GM12878 (cell line): ENCODE results near the gene REG1A. TPM values are rescaled to one million over a fixed set of nuclear protein-coding genes. Genes with fewer than 3 reads are reported as not detected.

Experiments
- ATAC-seq: fragments of 200-7000 bp; cut with Tn5 transposase; 3 replicates; pipeline ENCODE4 v1.9.1; 2020; ENCODE audit warnings: mild to moderate bottlenecking, moderate library complexity
- BruUV-seq: library from RNA; stranded (reverse); fragments of 400-500 nt; replicated peaks from 2 replicates; lab custom pipeline; 2021; lab: Mats Ljungman, UMichigan
- CTCF ChIA-PET: fragments of 300-600 bp; sonication (Branson Sonifier 250); formaldehyde crosslinking; extraction: SDS; loops from one replicate; lab custom pipeline; 2021; ENCODE audit warnings: inconsistent platforms; lab: Yijun Ruan, JAX
- POLR2A ChIA-PET: fragments of 350-600 bp; formaldehyde crosslinking; extraction: SDS; loops from one replicate; lab custom pipeline; 2021; ENCODE audit warnings: inconsistent platforms; lab: Charles Lee
- RAD21 ChIA-PET: fragments of 300-600 bp; sonication (Branson Sonifier 250); formaldehyde crosslinking; loops from one replicate; lab custom pipeline; 2023; ENCODE audit warnings: antibody characterized with exemption; ENCODE audit not compliant: unreplicated experiment; lab: Charles Lee
- SMC1A ChIA-PET: fragments of 300-600 bp; sonication (Branson Sonifier 250); formaldehyde crosslinking; loops from one replicate; lab custom pipeline; 2023; ENCODE audit not compliant: unreplicated experiment, uncharacterized antibody; lab: Charles Lee
- DNase-seq: peaks from one replicate; pipeline ENCODE4 v3.0.0-alpha.2; 2011; ENCODE audit warnings: low read depth, low spot score
- FAIRE-seq: peaks from 3 replicates; lab custom pipeline; 2011; peaks lifted over from hg19 to GRCh38; lab: Jason Lieb, UNC
- H2AFZ ChIP-seq: 2 replicates; pipeline ENCODE4 v1.6.0; 2011; ENCODE audit warnings: low read depth, low read length, control low read depth; ENCODE audit not compliant: control insufficient read depth
- H3K27ac ChIP-seq: 2 replicates; pipeline ENCODE4 v1.5.1; 2011; ENCODE audit warnings: control low read depth; ENCODE audit not compliant: control insufficient read depth, insufficient read depth
- H3K27me3 ChIP-seq, 2 experiments: replicated peaks in 1 of 2; 2 replicates each; pipeline versions ENCODE4 v1.6.0 to v1.6.1; 2011; ENCODE audit warnings: low read length in 1 of 2; ENCODE audit not compliant: control insufficient read depth in 2 of 2, insufficient read depth in 2 of 2
- H3K36me3 ChIP-seq, 2 experiments: 2 replicates each; pipeline ENCODE4 v1.5.1; 2011; ENCODE audit warnings: low read length in 1 of 2; ENCODE audit not compliant: control insufficient read depth in 2 of 2, insufficient read depth in 2 of 2
- H3K4me1 ChIP-seq: 2 replicates; pipeline ENCODE4 v1.6.1; 2011; ENCODE audit warnings: mild to moderate bottlenecking, low read length, moderate library complexity, mixed read lengths; ENCODE audit not compliant: control insufficient read depth, insufficient read depth
- H3K4me2 ChIP-seq: 2 replicates; pipeline ENCODE4 v1.6.0; 2011; ENCODE audit warnings: control low read depth; ENCODE audit not compliant: control insufficient read depth, insufficient read depth
- H3K4me3 ChIP-seq: fragments of 200-600 bp; sonication (generic); 2 replicates; pipeline ENCODE4 v1.5.1; 2016
- H3K79me2 ChIP-seq: 2 replicates; pipeline ENCODE4 v1.6.0; 2011; ENCODE audit warnings: low read length; ENCODE audit not compliant: control insufficient read depth, insufficient read depth
- H3K9ac ChIP-seq: 2 replicates; pipeline ENCODE4 v1.8.0; 2011; ENCODE audit warnings: low read length, control low read depth, mixed read lengths; ENCODE audit not compliant: control insufficient read depth, insufficient read depth
- H3K9me3 ChIP-seq: replicated peaks from 3 replicates; pipeline ENCODE4 v1.5.1; 2011; ENCODE audit warnings: mild to moderate bottlenecking, low read length; ENCODE audit not compliant: control insufficient read depth, insufficient read depth
- H4K20me1 ChIP-seq: 2 replicates; pipeline ENCODE4 v1.6.0; 2011; ENCODE audit not compliant: control insufficient read depth, insufficient read depth
- MYC ChIP-seq: IDR thresholded peaks from 2 replicates; pipeline ENCODE4 v1.6.1; 2011; ENCODE audit warnings: mild to moderate bottlenecking, low read length, moderate library complexity, inconsistent platforms; ENCODE audit not compliant: insufficient read depth, insufficient replicate concordance, insufficient read length, severe bottlenecking
- POLR2AphosphoS2 ChIP-seq: IDR thresholded peaks from 2 replicates; pipeline ENCODE4 v1.6.1; 2011; ENCODE audit warnings: low read depth, mild to moderate bottlenecking, low read length, improper control_type of control experiment, moderate library complexity
- RFX5 ChIP-seq: IDR thresholded peaks from 2 replicates; pipeline ENCODE4 v1.6.1; 2011; ENCODE audit warnings: low read depth, low read length, improper control_type of control experiment
- YBX1 ChIP-seq: fragments of 450-650 bp; IDR thresholded peaks from 2 replicates; pipeline ENCODE4 v1.6.1; 2016; ENCODE audit warnings: antibody characterized with exemption
- WGBS: methylation state at CpG from one replicate; pipeline ENCODE4 v1.1.6; 2016; ENCODE audit warnings: low lambda C conversion rate; ENCODE audit not compliant: insufficient replicate concordance, insufficient coverage; ENCODE audit errors: missing lambda C conversion rate; 5-methylcytosine and 5-hydroxymethylcytosine counted together
- in situ Hi-C: fragments of 300-500 bp; cut with MboI; formaldehyde crosslinking; loops from 9 replicates; pipeline ENCODE4 v1.14.3; 2018; ENCODE audit warnings: mixed read lengths
- intact Hi-C: fragments of 100-400 bp; cut with micrococcal nuclease; formaldehyde crosslinking; loops from one replicate; pipeline ENCODE4 v1.14.2; 2022; ENCODE audit not compliant: unreplicated experiment
- polyA plus RNA-seq, 11 experiments: library from polyadenylated mRNA; depleted of rRNA in 4 of 11; unstranded in 6 of 11; stranded (reverse) in 5 of 11; fragments of >200 nt; fragmentation: Nextera tagmentation in 4 of 11; fragmentation: Illumina TruSeq in 1 of 11; extraction: Ambion mirVana in 4 of 11; extraction: Trizol in 1 of 11; gene quantifications; 1 replicate in 1 of 11; 2 replicates in 10 of 11; pipeline versions ENCODE4 v1.2.1 to v1.2.3, GENCODE V29; 2011 to 2016; ENCODE audit warnings: inconsistent platforms in 2 of 11, missing spikeins in 2 of 11, low read depth in 1 of 11
- total RNA-seq, 4 experiments: library from RNA; depleted of rRNA in 3 of 4; stranded (reverse); fragments of >200 nt in 3 of 4; fragmentation: Illumina TruSeq in 1 of 4; extraction: Trizol in 1 of 4; gene quantifications; 2 replicates each; pipeline versions ENCODE4 v1.2.1 to v1.2.3, GENCODE V29; 2013 to 2021
- TF ChIP-seq, protein P1 (sequence below): fragments of 450-650 bp; IDR thresholded peaks from 2 replicates; pipeline ENCODE4 v1.6.1; 2018; ENCODE audit warnings: borderline replicate concordance, mild to moderate bottlenecking; ENCODE audit not compliant: partially characterized antibody
- TF ChIP-seq, protein P2 (sequence below): IDR thresholded peaks from 2 replicates; pipeline ENCODE4 v1.6.1; 2011; ENCODE audit warnings: low read depth, low read length, improper control_type of control experiment, borderline replicate concordance
- TF ChIP-seq, protein P3 (sequence below): fragments of 450-650 bp; IDR thresholded peaks from 2 replicates; pipeline ENCODE4 v1.6.1; 2017; ENCODE audit warnings: mild to moderate bottlenecking, moderate library complexity
- TF ChIP-seq, protein P4 (sequence below): IDR thresholded peaks from 2 replicates; pipeline ENCODE4 v1.6.1; 2011; ENCODE audit warnings: low read depth, mild to moderate bottlenecking, low read length, moderate library complexity, borderline replicate concordance; ENCODE audit errors: extremely low read depth
- TF ChIP-seq, protein P5 (sequence below): IDR thresholded peaks from 2 replicates; pipeline ENCODE4 v1.6.1; 2012; ENCODE audit warnings: improper control_type of control experiment, low read depth, low read length; ENCODE audit not compliant: insufficient replicate concordance

The REG1A gene
- total and polyA plus RNA-seq, 10 of the 15 experiments (the other 5 are each of a cell fraction or from before 2014, with no cell fraction given): 4.5 TPM; not detected in 9

DNA sequence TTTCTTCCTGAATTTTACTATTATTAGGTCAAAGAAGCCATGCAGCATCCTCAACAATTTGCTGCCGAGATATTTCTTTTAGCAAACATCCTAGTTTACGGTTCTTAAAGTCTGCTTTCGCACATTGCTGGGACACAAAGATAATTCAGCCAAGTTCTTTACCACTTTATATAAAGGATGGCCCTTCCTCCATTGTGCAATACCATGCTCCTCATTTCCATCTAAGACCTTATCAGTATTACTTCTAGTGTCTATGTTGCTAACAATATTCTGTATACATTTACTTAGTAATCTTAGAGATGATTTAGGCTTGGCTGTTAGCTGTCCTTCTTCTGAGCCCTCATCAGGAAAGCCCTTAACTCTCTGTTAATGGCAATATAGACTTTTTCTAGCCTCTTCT lies 8.0 kb upstream of the REG1A start:
- Histone ChIP-seq H3K4me2 (no peak overlapping the region), H3K4me3 (no peak overlapping the region), H2AFZ (no peak overlapping the region), H3K9ac (no peak overlapping the region), H3K36me3 (no peaks in the 10 kb centered on the region), H3K79me2 (no peaks in the 10 kb centered on the region), H4K20me1 (no peaks in the 10 kb centered on the region), H3K4me1 (no peaks in the 10 kb centered on the region), H3K9me3 (no peaks in the 10 kb centered on the region), H3K27me3 (no peaks in the 10 kb centered on the region), H3K27ac (no peak overlapping the region)
- POLR2A ChIA-PET: no interaction called here
- no TSS peak for BruUV-seq
- 48% methylated on average over 3 of the region's 3 CpGs for WGBS
- in situ Hi-C loops: no loop called here
- SMC1A ChIA-PET: no interaction called here
- CTCF ChIA-PET: interaction anchor here (0.7 kb wide), 1 partner anchor 32 kb away, joined by 3 read pairs; no protein-coding TSS in a partner anchor
- FAIRE-seq (no peak), DNase-seq (no peak), ATAC-seq (no peak)
- intact Hi-C loops: no loop called here
- RAD21 ChIA-PET: no interaction called here
- TF ChIP-seq MYC (no peak), POLR2AphosphoS2 (no peak), YBX1 (no peak), RFX5 (no peak)
- TF ChIP-seq, protein P1, sequence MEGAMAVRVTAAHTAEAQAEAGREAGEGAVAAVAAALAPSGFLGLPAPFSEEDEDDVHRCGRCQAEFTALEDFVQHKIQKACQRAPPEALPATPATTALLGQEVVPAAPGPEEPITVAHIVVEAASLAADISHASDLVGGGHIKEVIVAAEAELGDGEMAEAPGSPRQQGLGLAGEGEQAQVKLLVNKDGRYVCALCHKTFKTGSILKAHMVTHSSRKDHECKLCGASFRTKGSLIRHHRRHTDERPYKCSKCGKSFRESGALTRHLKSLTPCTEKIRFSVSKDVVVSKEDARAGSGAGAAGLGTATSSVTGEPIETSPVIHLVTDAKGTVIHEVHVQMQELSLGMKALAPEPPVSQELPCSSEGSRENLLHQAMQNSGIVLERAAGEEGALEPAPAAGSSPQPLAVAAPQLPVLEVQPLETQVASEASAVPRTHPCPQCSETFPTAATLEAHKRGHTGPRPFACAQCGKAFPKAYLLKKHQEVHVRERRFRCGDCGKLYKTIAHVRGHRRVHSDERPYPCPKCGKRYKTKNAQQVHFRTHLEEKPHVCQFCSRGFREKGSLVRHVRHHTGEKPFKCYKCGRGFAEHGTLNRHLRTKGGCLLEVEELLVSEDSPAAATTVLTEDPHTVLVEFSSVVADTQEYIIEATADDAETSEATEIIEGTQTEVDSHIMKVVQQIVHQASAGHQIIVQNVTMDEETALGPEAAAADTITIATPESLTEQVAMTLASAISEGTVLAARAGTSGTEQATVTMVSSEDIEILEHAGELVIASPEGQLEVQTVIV: no peak
- TF ChIP-seq, protein P2, sequence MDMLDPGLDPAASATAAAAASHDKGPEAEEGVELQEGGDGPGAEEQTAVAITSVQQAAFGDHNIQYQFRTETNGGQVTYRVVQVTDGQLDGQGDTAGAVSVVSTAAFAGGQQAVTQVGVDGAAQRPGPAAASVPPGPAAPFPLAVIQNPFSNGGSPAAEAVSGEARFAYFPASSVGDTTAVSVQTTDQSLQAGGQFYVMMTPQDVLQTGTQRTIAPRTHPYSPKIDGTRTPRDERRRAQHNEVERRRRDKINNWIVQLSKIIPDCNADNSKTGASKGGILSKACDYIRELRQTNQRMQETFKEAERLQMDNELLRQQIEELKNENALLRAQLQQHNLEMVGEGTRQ: no peak
- TF ChIP-seq, protein P3, sequence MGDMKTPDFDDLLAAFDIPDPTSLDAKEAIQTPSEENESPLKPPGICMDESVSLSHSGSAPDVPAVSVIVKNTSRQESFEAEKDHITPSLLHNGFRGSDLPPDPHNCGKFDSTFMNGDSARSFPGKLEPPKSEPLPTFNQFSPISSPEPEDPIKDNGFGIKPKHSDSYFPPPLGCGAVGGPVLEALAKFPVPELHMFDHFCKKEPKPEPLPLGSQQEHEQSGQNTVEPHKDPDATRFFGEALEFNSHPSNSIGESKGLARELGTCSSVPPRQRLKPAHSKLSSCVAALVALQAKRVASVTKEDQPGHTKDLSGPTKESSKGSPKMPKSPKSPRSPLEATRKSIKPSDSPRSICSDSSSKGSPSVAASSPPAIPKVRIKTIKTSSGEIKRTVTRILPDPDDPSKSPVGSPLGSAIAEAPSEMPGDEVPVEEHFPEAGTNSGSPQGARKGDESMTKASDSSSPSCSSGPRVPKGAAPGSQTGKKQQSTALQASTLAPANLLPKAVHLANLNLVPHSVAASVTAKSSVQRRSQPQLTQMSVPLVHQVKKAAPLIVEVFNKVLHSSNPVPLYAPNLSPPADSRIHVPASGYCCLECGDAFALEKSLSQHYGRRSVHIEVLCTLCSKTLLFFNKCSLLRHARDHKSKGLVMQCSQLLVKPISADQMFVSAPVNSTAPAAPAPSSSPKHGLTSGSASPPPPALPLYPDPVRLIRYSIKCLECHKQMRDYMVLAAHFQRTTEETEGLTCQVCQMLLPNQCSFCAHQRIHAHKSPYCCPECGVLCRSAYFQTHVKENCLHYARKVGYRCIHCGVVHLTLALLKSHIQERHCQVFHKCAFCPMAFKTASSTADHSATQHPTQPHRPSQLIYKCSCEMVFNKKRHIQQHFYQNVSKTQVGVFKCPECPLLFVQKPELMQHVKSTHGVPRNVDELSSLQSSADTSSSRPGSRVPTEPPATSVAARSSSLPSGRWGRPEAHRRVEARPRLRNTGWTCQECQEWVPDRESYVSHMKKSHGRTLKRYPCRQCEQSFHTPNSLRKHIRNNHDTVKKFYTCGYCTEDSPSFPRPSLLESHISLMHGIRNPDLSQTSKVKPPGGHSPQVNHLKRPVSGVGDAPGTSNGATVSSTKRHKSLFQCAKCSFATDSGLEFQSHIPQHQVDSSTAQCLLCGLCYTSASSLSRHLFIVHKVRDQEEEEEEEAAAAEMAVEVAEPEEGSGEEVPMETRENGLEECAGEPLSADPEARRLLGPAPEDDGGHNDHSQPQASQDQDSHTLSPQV: no peak
- TF ChIP-seq, protein P4, sequence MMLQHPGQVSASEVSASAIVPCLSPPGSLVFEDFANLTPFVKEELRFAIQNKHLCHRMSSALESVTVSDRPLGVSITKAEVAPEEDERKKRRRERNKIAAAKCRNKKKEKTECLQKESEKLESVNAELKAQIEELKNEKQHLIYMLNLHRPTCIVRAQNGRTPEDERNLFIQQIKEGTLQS: no peak
- TF ChIP-seq, protein P5, sequence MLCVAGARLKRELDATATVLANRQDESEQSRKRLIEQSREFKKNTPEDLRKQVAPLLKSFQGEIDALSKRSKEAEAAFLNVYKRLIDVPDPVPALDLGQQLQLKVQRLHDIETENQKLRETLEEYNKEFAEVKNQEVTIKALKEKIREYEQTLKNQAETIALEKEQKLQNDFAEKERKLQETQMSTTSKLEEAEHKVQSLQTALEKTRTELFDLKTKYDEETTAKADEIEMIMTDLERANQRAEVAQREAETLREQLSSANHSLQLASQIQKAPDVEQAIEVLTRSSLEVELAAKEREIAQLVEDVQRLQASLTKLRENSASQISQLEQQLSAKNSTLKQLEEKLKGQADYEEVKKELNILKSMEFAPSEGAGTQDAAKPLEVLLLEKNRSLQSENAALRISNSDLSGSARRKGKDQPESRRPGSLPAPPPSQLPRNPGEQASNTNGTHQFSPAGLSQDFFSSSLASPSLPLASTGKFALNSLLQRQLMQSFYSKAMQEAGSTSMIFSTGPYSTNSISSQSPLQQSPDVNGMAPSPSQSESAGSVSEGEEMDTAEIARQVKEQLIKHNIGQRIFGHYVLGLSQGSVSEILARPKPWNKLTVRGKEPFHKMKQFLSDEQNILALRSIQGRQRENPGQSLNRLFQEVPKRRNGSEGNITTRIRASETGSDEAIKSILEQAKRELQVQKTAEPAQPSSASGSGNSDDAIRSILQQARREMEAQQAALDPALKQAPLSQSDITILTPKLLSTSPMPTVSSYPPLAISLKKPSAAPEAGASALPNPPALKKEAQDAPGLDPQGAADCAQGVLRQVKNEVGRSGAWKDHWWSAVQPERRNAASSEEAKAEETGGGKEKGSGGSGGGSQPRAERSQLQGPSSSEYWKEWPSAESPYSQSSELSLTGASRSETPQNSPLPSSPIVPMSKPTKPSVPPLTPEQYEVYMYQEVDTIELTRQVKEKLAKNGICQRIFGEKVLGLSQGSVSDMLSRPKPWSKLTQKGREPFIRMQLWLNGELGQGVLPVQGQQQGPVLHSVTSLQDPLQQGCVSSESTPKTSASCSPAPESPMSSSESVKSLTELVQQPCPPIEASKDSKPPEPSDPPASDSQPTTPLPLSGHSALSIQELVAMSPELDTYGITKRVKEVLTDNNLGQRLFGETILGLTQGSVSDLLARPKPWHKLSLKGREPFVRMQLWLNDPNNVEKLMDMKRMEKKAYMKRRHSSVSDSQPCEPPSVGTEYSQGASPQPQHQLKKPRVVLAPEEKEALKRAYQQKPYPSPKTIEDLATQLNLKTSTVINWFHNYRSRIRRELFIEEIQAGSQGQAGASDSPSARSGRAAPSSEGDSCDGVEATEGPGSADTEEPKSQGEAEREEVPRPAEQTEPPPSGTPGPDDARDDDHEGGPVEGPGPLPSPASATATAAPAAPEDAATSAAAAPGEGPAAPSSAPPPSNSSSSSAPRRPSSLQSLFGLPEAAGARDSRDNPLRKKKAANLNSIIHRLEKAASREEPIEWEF: no peak
